NCI-H2227 (cell line): ENCODE measurements around the gene LMO1.

Experiments used
- DNase-seq: peaks from one replicate; lab custom pipeline; 2025; ENCODE audit not compliant: unreplicated experiment; lab: John Stamatoyannopoulos, UW

LMO1 gene

DNA sequence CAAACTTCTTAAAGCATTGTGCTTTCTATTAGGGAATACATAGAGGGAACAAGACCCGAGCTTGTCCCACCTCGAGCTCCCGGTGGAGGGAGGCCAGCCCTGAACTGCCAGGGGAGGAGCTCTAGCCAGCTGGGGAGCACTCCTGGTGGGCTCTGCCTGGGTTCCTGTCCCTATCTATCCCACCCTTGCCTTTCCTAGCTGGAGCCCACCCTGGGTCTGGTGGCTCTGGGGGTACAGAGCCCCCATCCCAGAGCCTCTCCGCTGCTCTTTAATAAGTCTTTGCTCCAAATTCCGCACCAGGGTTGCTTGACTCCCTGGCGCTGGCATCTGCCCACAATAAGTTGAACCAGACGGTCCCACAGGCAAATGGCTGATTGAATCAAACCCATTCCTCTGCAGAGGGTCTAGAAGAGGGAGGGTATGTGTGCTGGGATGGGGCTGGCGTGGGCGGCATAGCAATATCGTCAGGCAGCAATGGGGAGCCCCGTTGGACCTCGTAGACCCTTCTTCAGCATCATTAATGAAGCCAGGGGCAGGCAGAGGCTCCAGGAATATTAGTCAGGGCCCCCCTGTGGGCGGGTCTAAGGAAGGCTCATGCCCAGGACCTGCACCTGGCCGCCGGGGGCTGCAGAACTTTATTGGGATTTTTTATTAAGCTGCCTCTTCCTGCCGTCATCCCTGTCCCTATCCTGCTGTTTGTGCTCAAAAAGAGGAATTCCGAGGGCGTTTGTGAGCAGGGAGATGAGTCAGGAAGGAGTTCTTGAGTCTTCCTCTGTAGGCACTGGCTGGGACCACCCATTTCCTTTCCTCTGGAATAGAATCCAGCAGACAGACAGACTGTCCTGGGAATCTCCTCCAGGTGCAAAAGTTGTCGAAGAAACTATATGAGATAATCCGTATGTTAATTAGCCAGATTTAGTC, 56.3 kb downstream of the LMO1 start:
- DNase-seq: peak; percentile 50

DNA sequence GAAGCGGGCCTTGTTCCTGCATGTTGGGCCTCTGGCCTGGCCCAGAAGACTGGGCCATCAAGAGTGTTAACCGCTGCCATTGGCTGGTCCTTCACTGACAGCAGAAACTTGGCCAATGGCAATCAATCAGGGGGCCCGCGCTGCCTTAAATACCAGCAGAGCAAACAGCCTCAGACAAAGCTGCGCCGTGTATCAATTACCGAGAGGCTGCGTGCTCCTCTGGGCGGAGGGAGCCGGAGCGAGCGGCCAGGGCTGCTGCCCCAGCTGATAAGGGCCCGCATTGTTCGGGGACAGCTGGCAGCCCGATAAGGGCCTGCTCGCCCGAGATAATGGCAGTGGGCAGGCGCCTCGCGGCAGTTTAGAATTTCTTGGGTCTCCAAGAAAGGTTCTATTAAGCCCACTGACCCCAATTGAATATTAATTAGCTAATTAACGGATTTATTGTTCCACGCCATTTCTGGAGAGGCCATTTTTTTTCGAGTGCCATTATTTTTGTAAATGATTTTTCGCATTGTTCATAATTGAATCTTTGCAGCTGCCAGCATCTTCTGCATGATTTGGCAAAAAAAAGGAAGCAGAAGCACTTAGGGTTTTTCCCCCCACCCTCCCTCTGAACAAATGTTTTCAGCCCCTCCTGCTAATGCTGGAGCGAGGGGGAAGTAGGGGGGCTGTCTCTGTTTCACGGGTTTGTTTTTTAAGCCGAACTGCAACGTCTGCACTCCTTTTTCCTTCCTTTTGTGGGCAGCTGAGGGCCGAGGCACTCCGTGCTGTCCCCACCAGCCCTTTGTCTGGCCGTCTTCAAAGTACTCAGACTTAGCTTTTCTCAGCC, 57.2 kb downstream of the LMO1 start:
- peak; percentile 95 for DNase-seq

DNA sequence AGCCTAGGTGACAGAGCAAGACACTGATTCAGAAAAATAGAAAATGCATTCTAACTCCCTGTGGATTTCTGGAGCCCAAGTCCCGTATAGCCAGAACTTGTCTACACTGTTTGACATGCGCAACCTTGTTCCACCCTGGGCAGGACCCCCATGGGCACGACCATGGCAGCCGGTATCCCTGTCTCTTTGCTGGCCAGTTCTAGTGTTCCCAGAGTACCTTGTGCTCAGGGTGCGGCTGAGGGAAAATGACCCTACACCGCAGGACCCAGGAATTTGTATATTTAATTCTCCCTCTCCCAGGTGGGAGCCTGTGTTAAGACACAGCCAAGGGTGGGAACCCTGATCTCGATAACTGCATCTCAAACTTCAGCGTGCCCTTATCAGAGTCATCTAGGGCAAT, 58.1 kb downstream of the LMO1 start:
- no peak for DNase-seq

DNA sequence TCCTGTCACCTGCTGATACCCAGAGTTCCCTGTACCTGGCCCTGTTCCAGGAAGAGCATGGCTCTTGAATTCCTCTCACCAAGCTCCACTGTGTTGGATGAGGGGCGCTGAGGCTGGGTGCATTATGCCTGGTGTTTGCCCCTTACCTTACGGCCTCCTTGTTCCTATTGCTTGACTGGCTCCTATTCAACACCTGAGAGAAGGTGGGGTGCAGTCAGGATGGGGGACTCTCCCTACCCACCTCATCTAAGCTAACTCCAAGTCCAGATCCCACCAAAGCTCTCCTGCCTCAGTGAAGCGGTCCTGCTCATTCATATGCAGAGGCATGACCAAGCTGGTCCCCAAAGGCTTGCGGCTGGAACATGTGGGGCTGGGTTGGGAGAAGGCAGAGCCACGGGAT, 59.1 kb downstream of the LMO1 start:
- no peak for DNase-seq

DNA sequence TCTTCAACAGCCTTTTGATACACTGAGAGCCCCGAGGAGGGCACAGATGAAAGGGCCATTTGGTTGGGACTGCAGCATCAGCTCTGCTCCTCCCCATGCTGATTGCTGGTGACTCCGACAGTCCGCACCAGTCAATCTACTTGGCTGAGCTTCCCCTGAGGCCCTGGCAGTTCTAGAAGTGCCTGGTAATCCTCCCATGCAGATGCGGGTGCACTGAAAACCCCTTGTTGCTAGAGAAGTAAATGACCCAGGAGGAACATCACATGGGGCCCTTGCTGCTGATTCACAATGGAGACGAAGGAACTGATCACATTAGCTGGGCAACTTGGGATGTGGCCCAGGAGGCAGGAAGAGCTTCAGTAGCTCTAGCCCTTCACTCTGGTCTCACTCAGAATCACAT, 59.7 kb downstream of the LMO1 start:
- DNase-seq: no peak

DNA sequence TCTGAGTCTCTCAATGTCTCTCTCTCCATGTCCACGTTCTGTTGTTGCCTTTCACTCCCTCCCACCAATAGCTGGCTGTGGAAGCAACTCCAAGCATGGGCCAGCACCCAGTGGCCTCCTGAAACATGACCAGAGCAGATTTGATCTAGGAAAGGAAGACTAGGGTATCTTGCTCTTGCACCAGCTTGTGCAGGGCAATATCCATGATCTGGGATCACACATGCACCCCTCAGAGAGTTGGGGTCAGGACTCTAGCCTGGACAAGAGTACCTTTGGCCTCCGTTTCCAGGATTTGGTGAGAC, 60.3 kb downstream of the LMO1 start:
- no peak for DNase-seq

DNA sequence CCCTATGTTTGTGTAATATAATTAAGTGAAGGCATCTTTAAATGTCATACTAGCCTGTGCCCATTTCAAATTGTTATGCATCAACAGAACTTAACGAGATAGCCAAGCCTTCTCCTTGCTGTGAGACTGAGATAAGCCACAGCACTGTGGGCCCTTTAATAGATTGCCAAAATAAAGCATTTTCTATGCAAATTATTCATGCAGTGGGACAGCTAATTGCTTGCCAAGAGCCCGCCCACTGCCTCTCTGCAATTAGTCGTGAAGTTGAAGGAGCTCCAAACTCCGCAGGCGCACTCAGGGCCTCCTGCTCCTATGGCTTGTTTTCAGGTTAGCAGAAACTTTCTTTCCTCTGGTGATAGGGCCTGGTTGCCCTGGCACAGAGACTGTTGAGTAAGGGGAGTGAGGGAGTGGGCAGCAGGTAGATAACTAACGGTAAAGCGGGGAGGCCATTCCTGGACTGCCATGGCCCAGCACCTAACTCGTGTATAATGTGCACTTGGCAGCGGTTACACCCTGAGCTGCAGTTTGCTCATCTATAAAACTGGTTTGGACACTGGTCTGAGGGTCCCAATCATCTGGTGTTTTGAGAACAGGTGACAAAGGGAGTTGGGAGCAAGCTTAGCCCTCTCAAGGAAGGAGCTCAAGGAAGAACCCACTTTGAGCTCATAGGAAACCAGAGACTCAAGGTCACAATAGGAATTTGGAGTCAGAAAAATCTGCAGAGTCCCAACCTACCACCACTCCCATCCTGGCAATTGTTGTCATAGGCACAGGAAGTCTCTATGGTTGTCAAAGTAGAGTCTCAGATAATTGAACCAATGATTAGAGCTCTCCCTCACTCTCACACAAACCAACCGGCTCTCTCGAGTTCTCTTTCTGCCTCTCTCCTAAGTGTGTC, 60.9 kb downstream of the LMO1 start:
- no peak for DNase-seq

DNA sequence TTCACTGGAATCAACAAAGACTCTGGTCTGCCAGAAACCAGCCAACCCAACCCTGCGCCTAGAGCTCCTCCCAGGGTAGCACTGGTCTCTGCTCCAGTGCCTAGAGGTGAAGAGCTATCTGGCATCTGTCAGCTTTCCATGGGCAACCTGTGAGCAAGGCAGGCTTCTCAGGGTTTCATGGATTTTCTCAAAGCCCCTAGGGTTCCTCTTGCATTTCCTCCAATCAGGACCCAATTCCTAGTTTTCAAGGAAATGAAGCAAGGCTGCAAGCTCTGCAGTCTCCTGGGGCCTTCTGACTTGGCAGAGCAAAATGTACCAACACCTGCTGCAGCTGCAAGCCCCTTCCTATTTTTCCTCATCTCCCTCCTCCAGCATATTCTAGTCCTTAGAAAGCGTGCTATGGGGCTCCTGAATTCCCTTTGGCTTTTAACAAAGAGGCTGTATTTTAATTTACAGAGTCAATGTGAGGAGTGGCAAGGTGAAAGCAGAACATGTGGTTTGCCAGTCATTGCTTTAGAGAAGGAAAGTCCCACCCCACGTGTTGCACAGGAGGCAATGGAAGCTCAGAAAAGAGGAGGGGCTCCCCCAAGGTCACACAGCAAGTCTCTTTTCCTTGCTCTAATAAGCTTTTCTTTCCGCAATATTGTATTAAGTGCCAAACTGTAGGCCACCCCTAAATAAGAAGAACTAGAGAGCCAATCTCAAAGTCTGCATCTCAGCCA, 61.9 kb downstream of the LMO1 start:
- no peak for DNase-seq

DNA sequence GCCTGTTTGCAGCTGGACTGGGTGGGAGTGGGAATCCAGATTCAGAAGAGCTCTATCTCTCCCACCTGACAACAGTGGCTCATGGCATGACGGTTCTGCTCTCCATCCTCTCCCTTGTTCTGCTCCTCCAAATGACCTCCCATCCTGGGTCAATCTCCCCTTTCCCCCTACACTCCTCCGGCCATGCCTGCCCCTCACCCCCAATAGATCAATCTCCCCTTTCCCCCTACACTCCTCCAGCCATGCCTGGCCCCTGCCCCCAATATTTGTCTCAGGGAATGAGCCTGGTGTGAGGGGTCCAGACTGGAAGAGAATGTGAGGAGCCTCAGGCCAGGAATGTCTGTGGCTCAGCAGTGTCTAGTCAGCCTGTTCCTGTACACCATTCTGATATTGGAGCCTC, 64.0 kb downstream of the LMO1 start:
- DNase-seq: no peak

DNA sequence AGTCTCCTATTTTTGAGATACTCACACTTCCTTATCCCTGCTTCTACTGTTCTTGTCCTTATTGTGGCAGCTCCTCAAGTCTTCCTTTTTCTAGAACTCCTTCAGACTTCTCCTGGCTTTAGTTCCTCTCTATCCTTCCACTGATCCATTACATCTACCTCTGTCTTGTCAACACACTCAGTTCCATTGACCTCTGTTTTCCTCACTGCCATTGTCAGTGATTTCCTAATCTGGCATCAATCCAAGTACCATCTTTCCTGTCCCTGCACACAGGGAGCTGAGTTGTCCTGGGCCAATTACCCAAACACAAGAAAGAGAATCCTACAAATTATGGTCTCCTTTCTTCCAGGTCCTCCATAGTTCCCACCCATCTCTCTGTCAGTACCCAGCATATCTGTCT, 66.9 kb downstream of the LMO1 start:
- peak; percentile 18 for DNase-seq

DNA sequence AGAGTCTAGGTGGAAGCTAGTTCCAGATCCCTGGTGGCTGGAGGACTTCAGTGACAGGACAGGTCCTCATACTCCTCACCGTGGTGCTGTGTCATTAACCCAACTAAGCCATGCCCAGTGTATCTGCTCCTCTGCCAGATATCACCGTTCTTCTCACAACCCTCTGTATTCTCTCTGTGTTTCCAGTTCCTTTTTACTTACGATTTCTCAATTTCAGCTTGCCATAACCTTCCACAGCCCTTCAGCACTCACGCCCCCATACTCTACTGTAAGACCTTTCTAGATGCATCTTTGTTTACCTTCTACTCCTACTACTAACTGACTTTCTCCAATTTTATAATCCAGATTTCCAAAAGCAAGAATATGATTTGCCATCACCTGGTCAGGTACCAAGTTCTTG, 68.7 kb downstream of the LMO1 start:
- DNase-seq: no peak

DNA sequence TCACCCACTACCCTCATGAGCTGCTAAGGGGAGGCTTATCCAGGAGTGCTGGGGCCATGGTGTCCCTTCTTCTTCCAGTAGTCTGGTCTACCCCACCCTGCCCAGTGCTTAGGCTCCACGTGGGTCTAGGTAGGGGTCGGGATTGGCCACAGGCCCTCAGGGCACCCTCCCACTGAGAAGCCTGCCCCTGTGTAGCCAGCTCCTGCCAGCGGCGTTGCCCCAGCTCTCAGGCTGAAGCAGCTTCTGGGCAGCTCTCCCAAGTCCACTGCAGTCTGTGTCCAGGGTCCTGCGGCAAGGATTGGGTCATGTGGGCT, 70.8 kb downstream of the LMO1 start:
- no peak for DNase-seq

DNA sequence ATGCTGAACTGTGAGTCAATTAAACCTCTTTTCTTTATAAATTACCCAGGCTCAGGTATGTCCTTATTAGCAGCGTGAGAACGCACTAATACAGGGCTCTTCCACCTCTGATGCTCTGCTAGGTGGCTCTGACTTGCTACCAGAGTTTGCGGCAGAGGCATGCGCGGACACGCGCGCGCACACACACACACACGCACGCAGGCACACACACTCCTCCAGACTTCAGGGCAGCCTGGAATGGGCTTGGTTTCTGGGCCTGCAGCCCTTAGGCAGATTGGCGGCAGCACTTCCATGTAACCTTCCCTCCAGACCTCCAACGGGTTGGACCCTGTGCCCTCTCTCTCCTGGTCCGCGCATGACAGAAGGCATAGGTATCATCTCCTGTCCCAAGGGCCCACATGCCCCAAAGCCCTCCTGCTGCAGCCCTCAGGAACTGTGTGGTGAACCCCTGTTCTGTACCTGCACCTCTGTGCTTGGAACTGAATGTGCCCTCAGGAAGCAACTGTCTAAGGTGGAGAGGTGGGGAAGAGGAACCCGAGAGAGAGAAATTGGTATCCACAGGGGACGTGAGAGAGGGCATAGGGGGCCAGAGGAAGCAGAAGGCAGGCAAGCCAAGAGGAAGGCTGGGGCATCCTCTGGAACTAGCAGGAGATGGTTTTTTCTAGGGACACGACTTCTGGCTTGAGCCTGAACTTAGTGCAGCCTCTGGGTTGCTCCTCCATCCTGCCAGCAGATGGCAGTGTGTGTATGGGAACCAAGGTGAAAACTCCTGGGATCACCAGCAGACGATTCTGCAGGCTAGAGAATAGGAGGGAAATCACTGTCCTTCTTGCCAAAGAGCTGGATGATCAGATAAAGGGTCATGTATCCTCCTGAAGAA, 71.4 kb downstream of the LMO1 start:
- peak; percentile 85 for DNase-seq

DNA sequence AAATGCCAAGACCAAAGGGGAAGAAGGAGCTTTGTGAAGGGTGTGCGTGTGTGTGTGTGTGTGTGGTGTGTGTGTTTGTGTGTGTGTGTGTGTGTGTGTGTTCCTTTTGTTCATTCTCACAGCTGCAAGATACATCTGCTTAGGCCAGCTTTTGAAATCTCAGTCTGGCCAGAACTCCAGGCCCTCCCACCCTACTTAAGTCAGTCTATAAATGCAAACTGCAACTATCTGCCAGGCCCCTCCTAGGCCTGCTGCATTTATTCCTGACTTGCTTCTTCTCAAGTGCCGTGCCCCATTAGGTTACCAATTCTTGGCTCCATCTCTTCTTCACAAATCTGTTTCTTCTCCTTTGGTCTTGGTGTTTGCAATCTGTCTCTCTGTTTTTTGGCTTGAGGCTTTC, 73.2 kb downstream of the LMO1 start:
- no peak for DNase-seq

DNA sequence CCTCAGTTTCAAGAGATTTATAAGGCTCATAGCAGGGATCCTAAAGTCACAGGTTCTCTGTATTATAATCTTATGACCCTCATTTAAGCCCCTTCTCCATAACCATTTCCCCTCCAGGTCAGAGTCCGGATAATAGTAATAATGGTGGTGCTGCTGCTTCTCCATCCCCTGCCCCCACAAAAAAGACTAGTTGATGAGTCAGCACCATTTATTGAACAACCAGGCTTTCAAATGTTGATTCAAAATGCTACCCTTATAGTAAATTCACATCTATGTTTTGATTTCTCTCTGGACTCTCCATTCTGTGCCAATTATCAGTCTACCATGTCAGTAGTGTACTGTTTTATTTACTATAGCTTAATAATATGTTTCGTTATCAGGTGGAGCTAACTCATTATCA, 77.2 kb downstream of the LMO1 start:
- DNase-seq: peak; percentile 31

DNA sequence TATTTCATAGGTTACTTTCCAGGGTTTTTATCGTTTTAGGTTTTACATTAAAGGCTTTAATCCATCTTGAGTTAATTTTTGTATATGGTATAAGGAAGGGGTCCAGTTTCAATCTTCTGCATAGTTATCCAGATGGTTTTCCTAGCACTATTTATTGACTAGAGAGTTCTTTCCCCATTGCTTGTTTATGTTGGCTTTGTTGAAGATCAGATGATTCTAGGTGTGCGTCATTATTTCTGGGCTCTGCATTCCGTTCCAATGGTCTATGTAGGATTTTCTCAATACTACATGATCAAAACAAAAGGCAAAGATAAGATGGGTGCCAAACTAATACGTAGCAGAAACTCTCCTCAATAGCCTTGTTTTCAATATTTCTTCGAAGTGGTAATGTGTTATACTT, 80.6 kb downstream of the LMO1 start:
- DNase-seq: no peak

DNA sequence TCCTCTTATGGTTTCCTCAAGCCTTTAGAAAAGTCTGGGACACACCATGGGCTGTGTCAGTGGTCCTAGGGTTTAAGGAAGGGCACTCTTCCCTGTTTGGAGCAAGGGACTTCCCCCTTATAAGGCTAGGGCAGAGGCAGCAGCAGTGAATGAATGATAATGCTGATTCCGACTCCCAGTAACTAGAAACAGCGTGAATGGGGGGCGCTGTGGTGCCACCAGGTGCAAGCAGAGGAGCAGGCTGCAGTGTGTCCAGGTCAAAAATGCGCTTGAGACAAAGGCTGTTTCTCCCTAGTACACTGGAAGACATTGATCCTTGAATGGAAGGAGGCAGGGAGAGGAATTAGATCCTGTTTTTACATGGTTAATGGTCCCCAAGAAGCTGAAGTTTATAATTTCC, 83.2 kb downstream of the LMO1 start:
- DNase-seq: no peak

DNA sequence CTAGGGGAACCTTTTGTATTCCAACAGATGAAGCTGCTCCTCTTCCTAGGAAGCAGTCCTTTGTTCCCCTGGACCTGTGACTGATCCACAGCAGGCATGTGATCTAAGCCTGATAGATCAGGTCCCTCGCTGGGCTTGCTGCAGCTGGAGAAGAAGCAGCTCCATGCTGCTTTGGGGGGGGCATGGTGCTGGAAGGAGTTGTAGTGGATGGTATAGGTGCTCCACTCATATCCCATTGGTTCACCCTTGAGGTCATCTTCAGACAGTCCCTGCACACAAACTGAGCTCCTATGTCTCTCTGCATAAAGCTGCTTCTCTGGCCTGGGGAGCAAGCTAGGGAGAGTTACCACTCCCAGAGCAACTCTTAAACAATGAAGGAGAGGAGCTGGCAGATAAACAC, 85.4 kb downstream of the LMO1 start:
- no peak for DNase-seq

DNA sequence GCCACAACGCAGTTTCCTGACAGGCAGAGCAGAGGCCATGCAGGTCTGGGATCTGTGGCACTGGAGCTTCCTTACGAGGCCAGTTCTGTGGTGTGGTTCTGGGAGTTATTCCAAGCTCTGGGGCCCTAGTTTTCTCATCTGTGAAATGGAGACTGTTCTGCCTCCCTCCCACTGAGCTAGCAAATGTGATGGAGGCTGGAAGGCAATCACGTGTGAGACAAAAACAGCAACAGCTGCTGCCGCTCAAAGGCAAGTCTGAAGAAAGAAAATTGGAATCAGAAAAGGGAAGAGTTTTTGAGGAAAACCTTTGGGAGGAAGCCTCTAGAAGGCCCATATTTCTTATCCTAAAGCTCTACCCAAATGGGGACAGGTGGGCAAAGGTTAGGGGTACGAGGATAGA, 86.5 kb downstream of the LMO1 start:
- DNase-seq: no peak
